ENCODE measurements around the gene LY86. TPM values are rescaled to one million over a fixed set of nuclear protein-coding genes. Genes with fewer than 3 reads are reported as not detected.

LY86 gene
- total and polyA plus RNA-seq, 10 of the 15 experiments (the other 5 are each of a cell fraction or from before 2014, with no cell fraction given): 68.2 to 457 (median 128) TPM

GRCh38 chr6:6570929-6571671, 17.4 kb upstream of the LY86 start:
- Histone ChIP-seq H3K27ac (ENCODE audit: control insufficient read depth, insufficient read depth) (no peak overlapping the region), H3K4me1 (ENCODE audit: control insufficient read depth, insufficient read depth, low read length) (no peaks in the 10 kb centered on the region), H3K9ac (ENCODE audit: control insufficient read depth, insufficient read depth, low read length) (no peak overlapping the region), H3K9me3 (replicated peaks; ENCODE audit: control insufficient read depth, insufficient read depth, low read length) (peaks cover 16% of the 10 kb centered on the region), H3K36me3 (ENCODE audit: control insufficient read depth in 2 of 2, insufficient read depth in 2 of 2, low read length in 1 of 2) (peaks cover 2 to 12% of the 10 kb centered on the region in 2 experiments; a peak in 3 of 4 replicates), H3K79me2 (ENCODE audit: control insufficient read depth, insufficient read depth, low read length) (peaks cover 14% of the 10 kb centered on the region), H3K27me3 (replicated peaks in 1 of 2; ENCODE audit: control insufficient read depth in 2 of 2, insufficient read depth in 2 of 2, low read length in 1 of 2) (no peaks in the 10 kb centered on the region), H2AFZ (ENCODE audit: control insufficient read depth, low read depth, low read length) (no peak overlapping the region), H4K20me1 (ENCODE audit: control insufficient read depth, insufficient read depth) (no peaks in the 10 kb centered on the region), H3K4me2 (ENCODE audit: control insufficient read depth, insufficient read depth) (no peak overlapping the region), H3K4me3 (no peak overlapping the region)
- RAD21 ChIA-PET (ENCODE audit: unreplicated experiment): interaction anchor here (1.1 kb wide), 1 partner anchor 26 kb away, joined by 3 read pairs; no protein-coding TSS in a partner anchor
- in situ Hi-C loops (cut with MboI) (no loop called here), intact Hi-C loops (cut with micrococcal nuclease; ENCODE audit: unreplicated experiment) (no loop called here)
- POLR2A ChIA-PET: no interaction called here
- no peak for TF ChIP-seq NR2F1 (conservative IDR thresholded peaks at IDR 0.05)
- TF ChIP-seq NFIC (IDR thresholded peaks at IDR 0.05; ENCODE audit: low read depth, low read length): no peak
- TF ChIP-seq MEF2A (IDR thresholded peaks at IDR 0.05; ENCODE audit: insufficient read depth, low read depth, low read length): no peak
- TF ChIP-seq USF1 (IDR thresholded peaks at IDR 0.05; ENCODE audit: borderline replicate concordance, extremely low read length, insufficient read depth, low read depth, low read length): no peak
- no peak for TF ChIP-seq ZNF384 (IDR thresholded peaks at IDR 0.05; ENCODE audit: borderline replicate concordance, low read depth, low read length)
- TF ChIP-seq, protein P1, sequence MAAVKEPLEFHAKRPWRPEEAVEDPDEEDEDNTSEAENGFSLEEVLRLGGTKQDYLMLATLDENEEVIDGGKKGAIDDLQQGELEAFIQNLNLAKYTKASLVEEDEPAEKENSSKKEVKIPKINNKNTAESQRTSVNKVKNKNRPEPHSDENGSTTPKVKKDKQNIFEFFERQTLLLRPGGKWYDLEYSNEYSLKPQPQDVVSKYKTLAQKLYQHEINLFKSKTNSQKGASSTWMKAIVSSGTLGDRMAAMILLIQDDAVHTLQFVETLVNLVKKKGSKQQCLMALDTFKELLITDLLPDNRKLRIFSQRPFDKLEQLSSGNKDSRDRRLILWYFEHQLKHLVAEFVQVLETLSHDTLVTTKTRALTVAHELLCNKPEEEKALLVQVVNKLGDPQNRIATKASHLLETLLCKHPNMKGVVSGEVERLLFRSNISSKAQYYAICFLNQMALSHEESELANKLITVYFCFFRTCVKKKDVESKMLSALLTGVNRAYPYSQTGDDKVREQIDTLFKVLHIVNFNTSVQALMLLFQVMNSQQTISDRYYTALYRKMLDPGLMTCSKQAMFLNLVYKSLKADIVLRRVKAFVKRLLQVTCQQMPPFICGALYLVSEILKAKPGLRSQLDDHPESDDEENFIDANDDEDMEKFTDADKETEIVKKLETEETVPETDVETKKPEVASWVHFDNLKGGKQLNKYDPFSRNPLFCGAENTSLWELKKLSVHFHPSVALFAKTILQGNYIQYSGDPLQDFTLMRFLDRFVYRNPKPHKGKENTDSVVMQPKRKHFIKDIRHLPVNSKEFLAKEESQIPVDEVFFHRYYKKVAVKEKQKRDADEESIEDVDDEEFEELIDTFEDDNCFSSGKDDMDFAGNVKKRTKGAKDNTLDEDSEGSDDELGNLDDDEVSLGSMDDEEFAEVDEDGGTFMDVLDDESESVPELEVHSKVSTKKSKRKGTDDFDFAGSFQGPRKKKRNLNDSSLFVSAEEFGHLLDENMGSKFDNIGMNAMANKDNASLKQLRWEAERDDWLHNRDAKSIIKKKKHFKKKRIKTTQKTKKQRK (IDR thresholded peaks at IDR 0.05; ENCODE audit: low read depth, low read length): no peak
- TF ChIP-seq ZNF592 (IDR thresholded peaks at IDR 0.05): no peak
- TF ChIP-seq BCL3 (IDR thresholded peaks at IDR 0.05; ENCODE audit: borderline replicate concordance, insufficient read depth, low read depth, low read length, poor library complexity, severe bottlenecking): no peak
- no peak for TF ChIP-seq RAD51 (IDR thresholded peaks at IDR 0.05)
- no peak for TF ChIP-seq ZNF274 (IDR thresholded peaks at IDR 0.05; ENCODE audit: insufficient read depth, insufficient read length)
- DNase-seq (ENCODE audit: low read depth, low spot score): no peak
- ATAC-seq: no peak
- WGBS (ENCODE audit: insufficient coverage, insufficient replicate concordance, low lambda C conversion rate, missing lambda C conversion rate): 72% methylated on average over 4 of the region's 4 CpGs
- no TSS peak for BruUV-seq (replicated peaks)
- CTCF ChIA-PET: no interaction called here
- no peak for FAIRE-seq
- SMC1A ChIA-PET (ENCODE audit: uncharacterized antibody, unreplicated experiment): interaction anchor here (1.2 to 1.5 kb wide), 4 partner anchors 10 to 151 kb away, joined by 3 to 6 read pairs (median 4); no protein-coding TSS in a partner anchor

All from GM12878 (cell line).